ENCODE data around the gene MMRN1. TPM values are rescaled to one million over a fixed set of nuclear protein-coding genes. Genes with fewer than 3 reads are reported as not detected.

Gene MMRN1
- polyA plus RNA-seq, 1 donor = 4.8 TPM

DNA sequence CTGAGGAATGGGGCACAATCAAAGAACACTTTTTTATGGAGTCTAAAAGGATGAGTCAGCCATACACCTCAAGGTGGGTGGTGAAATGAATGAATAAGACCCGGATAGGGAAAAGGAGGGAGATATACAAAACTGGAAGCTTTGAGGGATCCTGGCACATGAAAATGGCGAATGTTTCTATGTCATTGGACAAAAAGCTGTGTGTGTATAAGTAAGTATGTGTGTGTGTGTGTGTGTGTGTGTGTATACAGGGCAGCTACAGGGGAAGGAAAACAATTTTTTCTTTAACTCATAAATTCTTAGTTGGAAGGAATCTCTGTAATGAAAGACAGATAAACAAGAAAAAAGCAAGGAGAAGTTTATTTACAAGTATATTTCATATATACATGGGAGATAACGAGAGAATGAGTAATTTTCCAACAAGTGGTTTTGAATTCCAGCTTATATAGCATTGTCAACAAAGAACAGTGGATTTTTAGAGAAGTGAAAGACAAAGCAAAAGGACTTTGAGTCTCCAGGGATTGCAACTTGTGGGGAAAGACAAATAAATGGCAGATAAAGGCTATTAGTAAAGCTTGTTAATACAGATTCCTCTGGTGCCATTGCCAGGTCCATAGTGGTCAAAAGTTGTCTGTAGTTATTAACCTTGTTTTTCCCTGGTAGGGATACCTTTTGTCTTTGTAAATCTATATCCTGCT lies 99.7 kb downstream of the MMRN1 start:
- no peak for DNase-seq (ENCODE audit: low read depth)

DNA sequence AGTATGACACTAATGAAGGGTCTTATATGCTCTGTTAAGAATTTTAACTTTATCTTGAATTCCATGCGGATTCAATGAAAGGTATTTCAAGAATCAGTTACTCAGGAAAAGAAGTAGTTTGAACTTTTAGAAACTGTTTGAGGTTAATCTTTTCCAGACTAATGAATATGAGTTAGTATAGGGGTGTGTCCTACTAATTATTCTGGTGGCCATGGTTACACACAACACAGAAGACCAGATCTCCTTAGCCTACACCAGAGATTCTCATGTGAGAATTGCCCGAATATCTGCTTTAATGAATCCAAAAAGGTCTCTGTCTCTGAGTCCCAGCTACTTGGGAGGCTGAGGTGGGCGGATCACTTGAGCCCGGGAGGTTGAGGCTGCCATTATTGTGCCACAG lies 100.4 kb downstream of the MMRN1 start:
- DNase-seq (ENCODE audit: low read depth) = no peak

DNA sequence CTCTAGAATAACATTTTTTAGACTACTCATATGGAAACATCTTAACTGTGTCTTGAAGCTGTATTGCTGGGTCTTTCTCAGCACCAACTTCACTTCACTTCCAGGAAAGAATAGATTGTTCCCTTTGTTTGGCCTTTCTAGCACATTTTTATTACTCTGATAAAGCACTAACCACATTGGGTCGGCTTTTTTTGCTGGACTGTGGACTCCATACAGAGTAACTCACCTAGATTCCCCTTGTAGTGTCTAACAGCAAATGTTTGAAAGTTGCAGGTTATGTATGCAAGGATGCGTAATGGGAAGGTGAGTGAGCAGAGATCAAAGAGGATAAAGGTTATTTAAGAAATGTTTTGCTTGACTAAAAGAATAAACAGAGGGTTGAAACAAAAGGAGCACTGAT lies 101.2 kb downstream of the MMRN1 start:
- DNase-seq (ENCODE audit: low read depth) = no peak

DNA sequence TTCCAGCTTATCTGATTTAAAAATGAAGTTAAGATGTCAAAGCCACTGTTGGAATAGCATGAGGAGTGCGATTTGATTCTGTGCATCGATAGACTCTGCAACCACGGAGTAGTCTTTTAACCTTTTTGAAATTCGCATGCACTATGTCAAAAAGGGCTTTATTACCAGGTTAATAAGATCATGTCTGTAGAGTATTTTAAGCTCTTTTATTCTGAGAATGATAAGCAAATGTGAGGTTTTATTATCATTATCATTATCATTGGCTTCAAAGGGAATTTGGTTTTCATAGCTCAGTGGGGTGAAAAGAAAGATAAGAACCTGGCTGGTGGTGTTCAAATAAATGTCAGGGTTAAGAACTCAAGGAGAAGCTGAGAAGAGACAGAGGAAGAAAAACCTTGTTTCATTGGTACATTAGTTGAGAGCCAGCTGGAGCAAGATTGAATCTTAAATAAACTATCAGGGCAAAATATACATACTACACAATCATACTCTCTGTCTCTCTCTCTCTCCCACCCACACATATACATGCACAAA lies 102.6 kb downstream of the MMRN1 start:
- no peak for DNase-seq (ENCODE audit: low read depth)

DNA sequence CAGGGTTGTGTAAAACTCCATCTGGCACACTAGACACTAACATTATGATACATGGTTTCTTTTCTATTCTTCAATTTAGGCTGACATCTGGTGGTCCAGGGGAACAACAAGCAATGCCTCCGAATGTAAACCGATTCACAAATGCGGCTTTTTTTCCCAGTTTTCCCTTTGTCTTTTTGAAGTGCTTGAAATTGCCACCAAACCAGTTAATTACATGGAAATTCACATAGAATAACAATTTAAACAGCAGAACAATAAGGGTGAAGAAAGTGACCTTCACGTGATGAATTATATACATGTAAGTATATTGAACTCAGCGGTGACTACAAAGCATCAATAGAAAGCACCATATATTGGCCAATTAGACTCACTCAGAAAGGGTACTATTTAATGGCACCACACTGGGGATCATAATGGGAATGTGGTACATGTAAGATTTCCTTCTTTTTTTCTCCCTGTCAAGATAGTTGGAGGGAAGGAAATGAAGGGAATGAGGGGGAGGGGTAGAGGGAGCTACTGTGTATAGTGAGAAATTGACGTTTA lies 103.9 kb downstream of the MMRN1 start:
- DNase-seq (ENCODE audit: low read depth) = no peak

DNA sequence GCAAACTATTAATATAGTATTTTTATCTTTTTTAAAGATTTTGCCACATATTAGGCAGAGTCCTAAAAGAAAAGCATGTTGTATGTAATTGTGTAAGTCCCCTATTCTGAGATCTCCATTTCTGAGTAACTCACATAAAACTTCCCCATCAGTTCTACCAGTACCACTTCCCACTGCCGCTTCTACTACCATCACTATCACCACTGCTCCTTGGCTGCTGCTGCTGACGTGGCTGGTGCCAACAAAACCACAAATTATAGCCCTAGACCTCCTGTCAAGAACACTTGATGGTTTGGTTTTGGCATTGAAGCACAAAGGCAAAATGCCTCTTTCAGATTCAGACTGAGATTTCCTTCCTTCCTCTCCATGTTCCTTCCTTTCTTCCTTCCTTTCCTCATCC lies 106.4 kb downstream of the MMRN1 start:
- DNase-seq (ENCODE audit: low read depth) = no peak

DNA sequence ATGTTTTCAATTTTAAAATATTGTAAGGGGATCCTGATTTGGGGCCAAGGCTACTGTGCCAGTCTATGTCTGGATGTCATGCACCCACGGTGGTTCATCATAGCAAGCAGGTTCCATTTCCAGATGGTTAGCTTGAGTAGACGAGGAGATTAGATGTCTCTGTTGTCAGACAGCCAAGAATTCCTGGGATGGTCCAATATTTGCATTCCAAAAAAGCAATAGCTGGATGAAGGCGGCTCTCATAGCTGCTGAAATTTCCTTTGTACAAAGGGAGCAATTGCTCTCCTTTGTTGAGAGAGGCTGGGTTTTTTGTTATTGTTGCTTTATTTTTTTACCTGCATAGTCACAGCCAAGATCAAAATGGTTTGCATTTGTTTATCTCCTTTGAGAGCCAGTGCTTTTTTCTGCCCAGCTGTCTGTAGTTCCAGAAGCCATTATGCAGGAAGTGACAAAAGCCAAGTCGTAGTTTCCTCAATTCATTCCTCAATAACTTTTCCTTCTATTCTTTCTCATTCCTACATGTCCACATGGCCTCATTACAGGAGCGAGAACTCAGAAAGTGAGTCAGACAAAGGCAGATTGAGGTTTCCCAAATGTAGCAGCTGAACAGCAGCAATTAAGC lies 107.9 kb downstream of the MMRN1 start:
- DNase-seq (ENCODE audit: low read depth) = no peak

Other genes starting within 250 kb of the MMRN1 start
- 26.5 TPM for gene SNCA, start 57.7 kb upstream of the MMRN1 start, polyA plus RNA-seq (ENCODE audit: insufficient read length)
- 0.22 TPM for gene CCSER1, start 232.5 kb downstream of the MMRN1 start, polyA plus RNA-seq (ENCODE audit: insufficient read length)

Measured in forelimb muscle (tissue), 1 donor.